ENCODE data around the gene SRP19.

SRP19 gene

DNA sequence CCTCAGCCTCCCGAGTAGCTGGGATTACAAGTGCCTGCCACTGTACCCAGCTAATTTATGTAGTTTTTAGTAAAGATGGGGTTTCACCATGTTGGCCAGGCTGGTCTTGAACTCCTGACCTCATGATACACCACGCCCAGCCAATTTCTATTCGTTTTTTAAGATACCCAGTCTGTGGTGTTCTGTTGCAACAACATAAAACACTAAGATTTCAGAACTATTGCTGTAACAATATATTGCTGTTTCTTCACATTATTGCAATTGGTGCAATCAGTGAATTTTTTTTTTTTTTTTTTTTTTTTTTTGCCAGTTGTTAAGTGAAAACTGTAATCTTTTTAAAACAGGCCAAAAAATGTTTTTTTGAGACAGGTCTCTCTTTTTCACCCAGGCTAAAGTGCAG lies 9.9 kb downstream of the SRP19 start:
- in situ Hi-C loops (cut with HindIII; ENCODE audit: low pct_ligation_motif_present, low sequenced_read_pairs) = no loop called here
- no peaks in the 10 kb centered on the region for H3K27me3 ChIP-seq (replicated peaks)
- DNase-seq = no peak
- H3K27ac ChIP-seq = no peak overlapping the region
- no peak overlapping the region for H3K4me3 ChIP-seq (ENCODE audit: low read depth, low read length)
- H3K36me3 ChIP-seq (replicated peaks) = peaks cover 51% of the 10 kb centered on the region
- TF ChIP-seq CTCF (IDR thresholded peaks at IDR 0.05; ENCODE audit: low read depth, low read length, missing control alignments) = no peak

- DNase-seq = no peak
Observed at GRCh38 chr5:112876362-112876761, 15.3 kb downstream of the SRP19 start.

GRCh38 chr5:112878101-112878500 lies 17.0 kb downstream of the SRP19 start:
- in situ Hi-C loops (cut with HindIII; ENCODE audit: low pct_ligation_motif_present, low sequenced_read_pairs) = no loop called here
- Histone ChIP-seq H3K27me3 (replicated peaks) (no peaks in the 10 kb centered on the region), H3K27ac (no peak overlapping the region), H3K36me3 (replicated peaks) (peaks cover 41% of the 10 kb centered on the region), H3K4me3 (ENCODE audit: low read depth, low read length) (no peak overlapping the region)
- DNase-seq = no peak
- TF ChIP-seq CTCF (IDR thresholded peaks at IDR 0.05; ENCODE audit: low read depth, low read length, missing control alignments) = no peak

More at GRCh38 chr5:112876362-112876761, 15.3 kb downstream of the SRP19 start:
- no peak for TF ChIP-seq CTCF (IDR thresholded peaks at IDR 0.05; ENCODE audit: low read depth, low read length, missing control alignments)
- H3K27ac ChIP-seq = no peak overlapping the region
- H3K27me3 ChIP-seq (replicated peaks) = no peaks in the 10 kb centered on the region
- in situ Hi-C loops (cut with HindIII; ENCODE audit: low pct_ligation_motif_present, low sequenced_read_pairs) = no loop called here
- no peak overlapping the region for H3K4me3 ChIP-seq (ENCODE audit: low read depth, low read length)
- H3K36me3 ChIP-seq (replicated peaks) = peaks cover 36% of the 10 kb centered on the region

DNA sequence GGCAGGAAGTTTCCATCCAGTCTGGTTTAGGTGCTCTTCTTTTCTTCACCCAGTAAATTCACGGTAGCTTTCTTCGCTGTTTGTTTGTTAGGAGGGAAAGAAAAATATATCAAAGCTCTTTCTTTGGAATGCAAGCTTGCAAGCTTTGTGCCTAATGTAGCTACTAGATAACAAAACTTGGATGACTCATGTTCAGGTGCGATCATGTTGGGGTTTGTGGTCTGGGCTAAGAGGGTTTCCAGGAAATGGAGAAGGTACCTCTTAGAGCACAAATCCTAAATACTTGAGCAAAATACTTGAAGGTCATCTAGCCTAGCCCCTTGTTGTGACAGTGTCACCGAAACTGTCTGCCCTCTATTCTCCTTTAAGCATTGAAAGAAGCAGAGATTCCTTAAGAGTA lies 17.7 kb downstream of the SRP19 start:
- Histone ChIP-seq H3K36me3 (replicated peaks) (peaks cover 44% of the 10 kb centered on the region), H3K4me3 (ENCODE audit: low read depth, low read length) (no peak overlapping the region), H3K27ac (no peak overlapping the region), H3K27me3 (replicated peaks) (no peaks in the 10 kb centered on the region)
- in situ Hi-C loops (cut with HindIII; ENCODE audit: low pct_ligation_motif_present, low sequenced_read_pairs) = no loop called here
- DNase-seq = no peak
- no peak for TF ChIP-seq CTCF (IDR thresholded peaks at IDR 0.05; ENCODE audit: low read depth, low read length, missing control alignments)

GRCh38 chr5:112880219-112880964 lies 19.3 kb downstream of the SRP19 start:
- no peaks in the 10 kb centered on the region for H3K27me3 ChIP-seq (replicated peaks)
- TF ChIP-seq CTCF (IDR thresholded peaks at IDR 0.05; ENCODE audit: low read depth, low read length, missing control alignments) = no peak
- in situ Hi-C loops (cut with HindIII; ENCODE audit: low pct_ligation_motif_present, low sequenced_read_pairs) = no loop called here
- H3K4me3 ChIP-seq (ENCODE audit: low read depth, low read length) = no peak overlapping the region
- no peak for DNase-seq
- H3K27ac ChIP-seq = no peak overlapping the region
- peaks cover 49% of the 10 kb centered on the region for H3K36me3 ChIP-seq (replicated peaks)

- in situ Hi-C loops (cut with HindIII; ENCODE audit: low pct_ligation_motif_present, low sequenced_read_pairs) = no loop called here
- Histone ChIP-seq H3K27me3 (replicated peaks) (no peaks in the 10 kb centered on the region), H3K27ac (no peak overlapping the region), H3K36me3 (replicated peaks) (peaks cover 46% of the 10 kb centered on the region), H3K4me3 (ENCODE audit: low read depth, low read length) (no peak overlapping the region)
- no peak for DNase-seq
- no peak for TF ChIP-seq CTCF (IDR thresholded peaks at IDR 0.05; ENCODE audit: low read depth, low read length, missing control alignments)
Observed at GRCh38 chr5:112883192-112883591, 22.1 kb downstream of the SRP19 start.
